Measurements from ENCODE around the gene ECPAS.

DNA sequence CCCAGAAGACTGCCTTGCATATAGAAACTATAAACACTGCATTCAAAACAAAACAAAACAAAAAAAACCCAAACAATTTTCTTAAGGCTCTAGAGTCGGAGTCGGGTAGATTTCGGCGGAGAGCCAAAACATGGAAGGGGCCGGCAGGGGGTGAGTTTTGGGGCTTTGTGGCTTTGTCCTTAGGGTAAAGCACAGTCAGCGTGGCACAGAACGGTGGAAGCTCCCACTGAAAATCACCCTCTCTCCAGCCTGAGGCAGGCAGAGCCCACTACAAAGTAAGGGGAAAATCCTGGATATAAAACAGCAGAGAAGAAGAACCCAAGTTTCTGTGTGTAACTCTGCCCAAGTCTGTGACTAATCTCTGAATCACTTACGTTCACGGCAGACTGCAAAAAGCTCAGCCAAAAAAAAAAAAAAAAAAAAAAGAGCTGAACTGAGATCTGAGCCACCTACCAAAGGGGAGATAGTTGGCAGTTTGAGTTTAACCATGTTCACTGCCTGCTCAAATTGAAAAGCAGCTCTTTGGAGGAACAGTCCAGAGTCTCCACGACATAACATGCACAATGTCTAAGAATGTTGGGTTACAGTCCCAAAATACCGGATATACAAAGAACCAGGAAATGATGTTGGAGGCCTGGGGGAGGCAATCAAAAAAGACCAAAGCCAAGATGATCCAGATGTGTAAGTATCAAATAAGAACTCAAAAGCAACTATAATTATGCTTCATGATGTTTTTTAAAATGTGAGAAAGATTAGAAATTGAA lies 127.5 kb downstream of the ECPAS start:
- TF ChIP-seq, protein P1, sequence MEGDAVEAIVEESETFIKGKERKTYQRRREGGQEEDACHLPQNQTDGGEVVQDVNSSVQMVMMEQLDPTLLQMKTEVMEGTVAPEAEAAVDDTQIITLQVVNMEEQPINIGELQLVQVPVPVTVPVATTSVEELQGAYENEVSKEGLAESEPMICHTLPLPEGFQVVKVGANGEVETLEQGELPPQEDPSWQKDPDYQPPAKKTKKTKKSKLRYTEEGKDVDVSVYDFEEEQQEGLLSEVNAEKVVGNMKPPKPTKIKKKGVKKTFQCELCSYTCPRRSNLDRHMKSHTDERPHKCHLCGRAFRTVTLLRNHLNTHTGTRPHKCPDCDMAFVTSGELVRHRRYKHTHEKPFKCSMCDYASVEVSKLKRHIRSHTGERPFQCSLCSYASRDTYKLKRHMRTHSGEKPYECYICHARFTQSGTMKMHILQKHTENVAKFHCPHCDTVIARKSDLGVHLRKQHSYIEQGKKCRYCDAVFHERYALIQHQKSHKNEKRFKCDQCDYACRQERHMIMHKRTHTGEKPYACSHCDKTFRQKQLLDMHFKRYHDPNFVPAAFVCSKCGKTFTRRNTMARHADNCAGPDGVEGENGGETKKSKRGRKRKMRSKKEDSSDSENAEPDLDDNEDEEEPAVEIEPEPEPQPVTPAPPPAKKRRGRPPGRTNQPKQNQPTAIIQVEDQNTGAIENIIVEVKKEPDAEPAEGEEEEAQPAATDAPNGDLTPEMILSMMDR (IDR thresholded peaks at IDR 0.05): no peak
- no peak for TF ChIP-seq POLR2A (IDR thresholded peaks at IDR 0.05)
